HepG2 (cell line): ENCODE measurements around the gene SH2D7. TPM values are rescaled to one million over a fixed set of nuclear protein-coding genes. Genes with fewer than 3 reads are reported as not detected.
A peak's percentile ranks its signal among the peaks of the same experiment; 100 is the strongest.

ENCODE experiments used
- BRCA1 ChIP-seq: sonication (generic); formaldehyde crosslinking; IDR thresholded peaks from 2 replicates; pipeline ENCODE4 v1.4.0; 2020; ENCODE audit warnings: missing genetic modification reagents
- CENPBD1 ChIP-seq: sonication (generic); formaldehyde crosslinking; IDR thresholded peaks from 2 replicates; pipeline ENCODE4 v1.8.0; 2022; ENCODE audit warnings: missing genetic modification reagents, low read depth, mild to moderate bottlenecking, borderline replicate concordance
- ELF3 ChIP-seq: IDR thresholded peaks from 2 replicates; pipeline ENCODE4 v1.6.1; 2016; ENCODE audit warnings: missing genetic modification reagents, missing compliant biosample characterization
- FLYWCH1 ChIP-seq: sonication (generic); formaldehyde crosslinking; IDR thresholded peaks from 2 replicates; pipeline ENCODE4 v1.8.1; 2023; ENCODE audit warnings: mild to moderate bottlenecking, missing genetic modification reagents
- FOSL2 ChIP-seq: sonication (generic); formaldehyde crosslinking; IDR thresholded peaks from 2 replicates; pipeline ENCODE4 v1.4.0; 2020; ENCODE audit warnings: missing genetic modification reagents
- GABPB1 ChIP-seq: IDR thresholded peaks from 2 replicates; pipeline ENCODE4 v1.6.1; 2016; ENCODE audit warnings: mild to moderate bottlenecking, missing genetic modification reagents, moderate library complexity, missing compliant biosample characterization
- HINFP ChIP-seq: sonication (generic); formaldehyde crosslinking; IDR thresholded peaks from 2 replicates; pipeline ENCODE4 v1.4.0; 2020; ENCODE audit warnings: low read depth, mild to moderate bottlenecking, missing genetic modification reagents
- KMT2A ChIP-seq: sonication (generic); formaldehyde crosslinking; IDR thresholded peaks from 2 replicates; pipeline ENCODE4 v1.4.0; 2020; ENCODE audit warnings: missing genetic modification reagents
- MED8 ChIP-seq: sonication (generic); formaldehyde crosslinking; IDR thresholded peaks from 2 replicates; pipeline ENCODE4 v1.8.1; 2023; ENCODE audit warnings: mild to moderate bottlenecking, missing genetic modification reagents; ENCODE audit not compliant: insufficient replicate concordance
- NCOA1 ChIP-seq: sonication (generic); formaldehyde crosslinking; IDR thresholded peaks from 2 replicates; pipeline ENCODE4 v1.9.0; 2021; ENCODE audit warnings: missing genetic modification reagents
- NPAS2 ChIP-seq: sonication (generic); formaldehyde crosslinking; IDR thresholded peaks from 2 replicates; pipeline ENCODE4 v1.8.0; 2022; ENCODE audit warnings: mild to moderate bottlenecking, missing genetic modification reagents, borderline replicate concordance
- PHF5A ChIP-seq: IDR thresholded peaks from one replicate; pipeline ENCODE4 v1.6.1; 2018; ENCODE audit warnings: low read depth, missing genetic modification reagents; ENCODE audit not compliant: unreplicated experiment
- PHF8 ChIP-seq: sonication (generic); formaldehyde crosslinking; IDR thresholded peaks from 2 replicates; pipeline ENCODE4 v1.5.0; 2020; ENCODE audit warnings: missing genetic modification reagents
- RFX5 ChIP-seq: IDR thresholded peaks from 2 replicates; pipeline ENCODE4 v1.6.1; 2011; ENCODE audit warnings: low read depth, low read length, improper control_type of control experiment
- SOX13 ChIP-seq, 3 experiments: fragments of 450-650 bp in 1 of 3; sonication (generic) in 1 of 3; formaldehyde crosslinking in 1 of 3; IDR thresholded peaks in 2 of 3; conservative IDR thresholded peaks in 1 of 3; 2 replicates each; pipeline versions ENCODE4 v1.5.0 to v1.6.1; 2016 to 2020; ENCODE audit warnings: antibody characterized with exemption in 1 of 3, mild to moderate bottlenecking in 1 of 3, missing compliant biosample characterization in 1 of 3, missing genetic modification reagents in 1 of 3, moderate library complexity in 1 of 3
- SRY ChIP-seq: sonication (generic); formaldehyde crosslinking; IDR thresholded peaks from 2 replicates; pipeline ENCODE4 v1.8.0; 2022; ENCODE audit warnings: mild to moderate bottlenecking, missing genetic modification reagents
- ZBTB44 ChIP-seq: sonication (generic); formaldehyde crosslinking; IDR thresholded peaks from 2 replicates; pipeline ENCODE4 v1.4.0; 2020; ENCODE audit warnings: missing genetic modification reagents
- ZFYVE20 ChIP-seq: sonication (generic); formaldehyde crosslinking; IDR thresholded peaks from 2 replicates; pipeline ENCODE4 v1.8.0; 2023; ENCODE audit warnings: low read depth, mild to moderate bottlenecking, moderate library complexity, missing genetic modification reagents, borderline replicate concordance
- ZIK1 ChIP-seq: sonication (generic); formaldehyde crosslinking; IDR thresholded peaks from 2 replicates; pipeline ENCODE4 v1.5.0; 2020; ENCODE audit warnings: mild to moderate bottlenecking, low read depth, missing genetic modification reagents, borderline replicate concordance
- ZMAT3 ChIP-seq: sonication (generic); formaldehyde crosslinking; conservative IDR thresholded peaks from 2 replicates; pipeline ENCODE4 v1.7.0; 2021; ENCODE audit warnings: missing genetic modification reagents
- ZNF607 ChIP-seq: sonication (generic); formaldehyde crosslinking; IDR thresholded peaks from 2 replicates; pipeline ENCODE4 v1.5.1; 2020; ENCODE audit warnings: missing genetic modification reagents, mild to moderate bottlenecking, borderline replicate concordance
- ZNF639 ChIP-seq: conservative IDR thresholded peaks from 2 replicates; pipeline ENCODE4 v1.6.1; 2018; ENCODE audit warnings: missing genetic modification reagents
- ZNF75D ChIP-seq: sonication (generic); formaldehyde crosslinking; IDR thresholded peaks from 2 replicates; pipeline ENCODE4 v1.8.1; 2023; ENCODE audit warnings: missing genetic modification reagents, mild to moderate bottlenecking, borderline replicate concordance
- ZNF776 ChIP-seq: sonication (generic); formaldehyde crosslinking; IDR thresholded peaks from 2 replicates; pipeline ENCODE4 v1.4.0; 2020; ENCODE audit warnings: mild to moderate bottlenecking, missing genetic modification reagents
- polyA plus RNA-seq, 8 experiments: library from polyadenylated mRNA; depleted of rRNA in 3 of 8; stranded (reverse) in 7 of 8; unstranded in 1 of 8; fragments of >200 nt; fragmentation: Illumina TruSeq in 4 of 8; extraction: Trizol in 4 of 8; gene quantifications; 2 replicates each; pipeline versions ENCODE4 v1.2.1 to v1.2.3, GENCODE V29; 2011 to 2016; ENCODE audit warnings: low read depth in 4 of 8, missing spikeins in 1 of 8, mixed read lengths in 1 of 8; ENCODE audit not compliant: insufficient read depth in 1 of 8
- total RNA-seq, 5 experiments: library from RNA; depleted of rRNA; stranded (reverse); fragments of >200 nt; fragmentation: Illumina TruSeq; extraction: Trizol; gene quantifications; 2 replicates each; pipeline ENCODE4 v1.2.3, GENCODE V29; 2016; ENCODE audit warnings: low read depth in 1 of 5
- TF ChIP-seq, protein P1 (sequence below): IDR thresholded peaks from 2 replicates; pipeline ENCODE4 v1.6.1; 2016; ENCODE audit warnings: low read depth, borderline replicate concordance

Gene SH2D7
- total and polyA plus RNA-seq, 2 of the 13 experiments (the other 11 are each of a cell fraction or from before 2014, with no cell fraction given) = not detected

DNA sequence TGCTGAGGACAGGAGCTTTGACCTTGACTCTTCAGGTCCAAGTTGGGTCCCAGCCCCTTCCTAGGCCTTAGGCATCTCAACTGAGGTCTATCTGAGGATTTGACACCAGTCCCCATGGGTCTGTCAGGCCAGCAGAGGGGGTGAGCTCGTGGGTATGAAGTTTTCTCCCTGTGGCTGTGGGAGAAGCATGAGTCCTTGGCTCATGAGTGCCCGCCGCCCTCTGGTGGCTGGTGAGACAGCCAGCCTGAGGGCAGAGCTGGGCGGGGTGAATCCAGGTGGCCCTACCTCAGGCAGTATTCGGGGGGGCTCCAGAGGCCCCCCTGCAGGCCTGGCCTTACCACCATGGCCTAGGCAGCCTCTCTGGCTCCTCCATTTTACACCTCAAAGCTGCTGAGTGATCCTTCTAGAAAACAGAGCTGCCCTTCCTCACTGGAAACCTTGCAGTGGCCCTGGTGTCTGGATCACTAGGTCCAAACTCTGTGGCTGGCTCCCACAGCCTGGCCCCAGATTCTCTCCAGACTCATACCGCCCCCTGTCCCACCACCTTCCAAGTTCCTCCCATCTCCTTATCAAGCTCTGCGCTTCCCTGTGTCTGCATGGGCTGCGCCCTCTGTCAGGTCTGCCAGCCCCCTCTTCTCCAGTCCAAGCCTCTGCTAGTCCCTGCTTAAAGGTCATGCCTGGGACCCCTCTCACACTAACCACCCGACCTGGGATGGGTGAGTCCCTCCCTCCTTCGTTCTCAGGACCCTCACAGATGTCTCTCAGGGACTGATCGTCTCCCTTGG lies 16.1 kb downstream of the SH2D7 start (continued):
- TF ChIP-seq ZBTB44 (CRISPR knock-in tag) (no peak), ZNF75D (no peak), NPAS2 (CRISPR knock-in tag) (no peak), SRY (no peak), CENPBD1 (CRISPR knock-in tag) (no peak), FLYWCH1 (no peak), BRCA1 (CRISPR knock-in tag) (no peak), PHF5A (CRISPR knock-in tag) (no peak), ZNF607 (CRISPR knock-in tag) (no peak), NCOA1 (CRISPR knock-in tag) (no peak), HINFP (CRISPR knock-in tag) (no peak), MED8 (no peak), FOSL2 (CRISPR knock-in tag) (no peak), ZIK1 (CRISPR knock-in tag) (no peak), PHF8 (no peak), ELF3 (no peak), KMT2A (no peak), ZFYVE20 (no peak), RFX5 (no peak), ZNF639 (CRISPR knock-in tag) (no peak), SOX13 (IDR thresholded peaks at IDR 0.05) (no peak), SOX13 (CRISPR knock-in tag; conservative IDR thresholded peaks at IDR 0.05 in 1 of 2, IDR thresholded peaks at IDR 0.05 in 1 of 2) (0 out of 4 replicates have a peak, but pooled peaks of 1 of the 2 experiments have one; percentile 20), ZMAT3 (no peak), ZNF776 (CRISPR knock-in tag) (no peak), GABPB1 (peak; percentile 18; the same call in 1 of the 2 replicates)
- TF ChIP-seq, protein P1, sequence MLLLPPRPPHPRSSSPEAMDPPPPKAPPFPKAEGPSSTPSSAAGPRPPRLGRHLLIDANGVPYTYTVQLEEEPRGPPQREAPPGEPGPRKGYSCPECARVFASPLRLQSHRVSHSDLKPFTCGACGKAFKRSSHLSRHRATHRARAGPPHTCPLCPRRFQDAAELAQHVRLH (CRISPR knock-in tag) = no peak
